Right ventricle myocardium superior (tissue), 1 donor: ENCODE results near the gene FCHSD2. TPM values are rescaled to one million over a fixed set of nuclear protein-coding genes. Genes with fewer than 3 reads are reported as not detected.
"Not testable (repeated sequence)": the region's sequence is repeated elsewhere in the genome, so short reads cannot be mapped to it uniquely, and the experiment has no call there.

Experiments used
- ATAC-seq: fragments of 200-7000 bp; cut with Tn5 transposase; one replicate; pipeline ENCODE4 v1.9.1; 2020; ENCODE audit warnings: mild to moderate bottlenecking; ENCODE audit not compliant: poor library complexity
- DNase-seq: peaks from one replicate; pipeline ENCODE4 v3.0.0-alpha.2; 2020
- intact Hi-C: fragments of 100-400 bp; cut with DNase I; formaldehyde crosslinking; loops from one replicate; pipeline ENCODE4 v1.11.2; 2022
- total RNA-seq: library from RNA; stranded (reverse); fragmentation: NEBNext Ultra II Directional; extraction: Animal tissue kit (Norgen Biotek cat#: 25700); gene quantifications from one replicate; pipeline ENCODE4 v1.2.1, GENCODE V29; 2021
- donor health status: DM: no; HTN: yes; CAD: no; lungs with severe emphysema.

FCHSD2 gene
- total RNA-seq, 1 donor from 2014 or later = 40.4 TPM

- ATAC-seq = no peak
- DNase-seq = no peak
- intact Hi-C loops = no loop called here
Measured at GRCh38 chr11:72885749-72886609, 256.1 kb downstream of the FCHSD2 start.

- DNase-seq (no peak), ATAC-seq (no peak)
- intact Hi-C loops = no loop called here
Measured at GRCh38 chr11:72876147-72876546, 266.0 kb downstream of the FCHSD2 start.

GRCh38 chr11:72875736-72876135 lies 266.4 kb downstream of the FCHSD2 start:
- intact Hi-C loops = no loop called here
- ATAC-seq = no peak
- DNase-seq = no peak

- no peak for DNase-seq
- ATAC-seq = no peak
- intact Hi-C loops = no loop called here
Measured at GRCh38 chr11:72872012-72872411, 270.1 kb downstream of the FCHSD2 start.

GRCh38 chr11:72871119-72871518 lies 271.0 kb downstream of the FCHSD2 start:
- DNase-seq = no peak
- no peak for ATAC-seq
- intact Hi-C loops = no loop called here

GRCh38 chr11:72869831-72870230 lies 272.3 kb downstream of the FCHSD2 start:
- ATAC-seq (no peak), DNase-seq (no peak)
- intact Hi-C loops = no loop called here

GRCh38 chr11:72867970-72868369 lies 274.1 kb downstream of the FCHSD2 start:
- no peak for DNase-seq
- intact Hi-C loops = no loop called here
- no peak for ATAC-seq

- intact Hi-C loops = no loop called here
- ATAC-seq = peak; percentile 79
- no peak for DNase-seq
Measured at GRCh38 chr11:72864702-72865655, 277.1 kb downstream of the FCHSD2 start.

GRCh38 chr11:72863916-72864315 lies 278.2 kb downstream of the FCHSD2 start:
- no peak for DNase-seq
- peak; percentile 23 for ATAC-seq
- intact Hi-C loops = no loop called here

- no peak for ATAC-seq
- DNase-seq = no peak
- intact Hi-C loops = no loop called here
Measured at GRCh38 chr11:72863091-72863490, 279.0 kb downstream of the FCHSD2 start.

- intact Hi-C loops = no loop called here
- no peak for DNase-seq
- no peak for ATAC-seq
Measured at GRCh38 chr11:72860592-72860991, 281.5 kb downstream of the FCHSD2 start.

GRCh38 chr11:72860010-72860409 lies 282.1 kb downstream of the FCHSD2 start:
- ATAC-seq (no peak), DNase-seq (no peak)
- intact Hi-C loops = no loop called here

- ATAC-seq (no peak), DNase-seq (no peak)
- intact Hi-C loops = no loop called here
Measured at GRCh38 chr11:72859126-72859525, 283.0 kb downstream of the FCHSD2 start.

GRCh38 chr11:72858267-72858666 lies 283.9 kb downstream of the FCHSD2 start:
- DNase-seq, intact Hi-C loops, ATAC-seq: not testable (repeated sequence)

- DNase-seq (no peak), ATAC-seq (peak; percentile 71)
- intact Hi-C loops = no loop called here
Measured at GRCh38 chr11:72856551-72857345, 285.4 kb downstream of the FCHSD2 start.

GRCh38 chr11:72856065-72856464 lies 286.1 kb downstream of the FCHSD2 start:
- DNase-seq = no peak
- peak; percentile 90 for ATAC-seq
- intact Hi-C loops = no loop called here

GRCh38 chr11:72851726-72852125 lies 290.4 kb downstream of the FCHSD2 start:
- no peak for ATAC-seq
- intact Hi-C loops = no loop called here
- no peak for DNase-seq

GRCh38 chr11:72850832-72851231 lies 291.3 kb downstream of the FCHSD2 start:
- ATAC-seq (no peak), DNase-seq (no peak)
- intact Hi-C loops = no loop called here
